NCI-H1105 (cell line): Measurements from ENCODE around the gene PLCG2.
"Not testable (repeated sequence)": the region's sequence is repeated elsewhere in the genome, so short reads cannot be mapped to it uniquely, and the experiment has no call there.

Source experiments
- DNase-seq: peaks from one replicate; lab custom pipeline; 2025; lab: John Stamatoyannopoulos, UW

PLCG2 gene

DNA sequence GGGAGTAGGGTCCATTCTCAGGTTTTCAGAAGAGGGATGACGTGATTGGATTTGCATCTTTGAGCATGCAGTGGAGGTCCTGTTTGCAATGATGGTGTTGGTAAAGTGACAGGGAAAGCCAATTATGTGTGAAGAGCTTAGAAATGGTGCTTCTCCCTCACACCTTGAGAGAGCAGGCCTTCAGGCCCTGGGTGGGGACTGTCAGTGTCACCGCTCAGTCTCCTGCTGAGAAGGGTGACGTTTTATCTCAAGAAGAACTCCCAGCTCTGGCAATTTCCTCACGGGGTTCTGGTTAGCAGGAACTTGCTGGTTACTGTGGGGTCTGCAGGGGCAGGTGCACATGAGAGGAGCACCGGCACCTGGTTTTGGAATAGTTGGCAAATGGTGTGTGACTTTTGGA is 11.2 kb downstream of the PLCG2 start:
- DNase-seq, result no peak

GRCh38 chr16:81790830-81791435 is 11.8 kb downstream of the PLCG2 start:
- DNase-seq, result no peak

DNA sequence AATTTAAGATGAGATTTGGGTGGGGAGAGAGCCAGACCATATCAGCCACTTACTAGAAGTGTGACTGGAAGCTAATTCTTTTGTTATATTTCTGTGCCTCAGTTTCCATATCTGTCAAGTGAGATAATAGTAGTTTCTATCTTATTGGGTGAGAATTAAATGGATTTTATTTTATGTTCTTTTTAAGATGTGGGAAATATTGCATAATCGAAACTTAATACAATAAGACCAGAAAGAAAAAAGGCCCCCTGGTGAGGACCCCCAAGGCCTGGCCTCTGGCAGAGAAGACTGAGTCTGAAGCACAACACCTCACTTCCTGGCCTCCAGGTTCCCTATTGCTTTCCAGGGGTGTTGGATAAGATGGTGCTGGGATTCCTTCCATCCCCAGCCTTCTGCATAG is 13.7 kb downstream of the PLCG2 start:
- DNase-seq, result no peak

DNA sequence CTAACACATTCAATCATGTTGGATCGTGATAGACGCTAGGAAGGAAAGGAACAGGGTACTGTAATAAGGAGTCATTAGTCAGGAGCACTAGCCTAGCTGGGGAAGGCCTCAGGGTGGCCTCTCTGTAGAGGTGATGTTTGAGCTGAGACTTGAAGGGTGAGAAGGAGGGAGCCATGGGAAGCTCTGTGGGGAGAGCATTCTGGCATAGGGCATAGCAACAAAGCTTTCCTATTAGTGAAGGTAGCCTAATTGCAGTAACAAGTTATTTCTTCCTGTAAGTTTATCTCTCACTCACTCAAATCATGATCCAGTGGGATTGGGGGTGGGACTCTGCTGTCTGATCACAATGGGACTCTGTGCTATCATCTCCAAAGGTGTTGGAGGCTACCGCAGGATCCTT is 16.1 kb downstream of the PLCG2 start:
- DNase-seq, result no peak

DNA sequence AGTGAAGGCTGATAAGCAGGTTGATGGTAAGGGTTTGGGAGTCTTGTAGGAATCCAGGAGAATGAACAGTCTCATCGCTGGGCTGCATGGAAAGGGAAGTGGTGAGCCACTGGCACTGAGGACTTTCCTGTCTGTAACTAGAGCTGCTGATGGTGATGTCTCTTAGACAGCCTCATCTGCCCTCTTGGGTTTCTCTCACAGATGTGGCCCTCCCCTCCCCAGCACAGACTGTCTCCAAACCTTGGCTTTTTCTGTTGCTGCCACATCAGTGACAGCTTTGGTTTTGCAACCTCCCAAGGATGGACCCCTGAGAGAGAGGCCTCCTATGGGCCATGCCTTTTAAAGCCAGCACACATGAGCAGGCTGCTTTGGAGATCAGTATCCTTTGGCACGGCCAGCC is 16.9 kb downstream of the PLCG2 start:
- DNase-seq, result no peak

DNA sequence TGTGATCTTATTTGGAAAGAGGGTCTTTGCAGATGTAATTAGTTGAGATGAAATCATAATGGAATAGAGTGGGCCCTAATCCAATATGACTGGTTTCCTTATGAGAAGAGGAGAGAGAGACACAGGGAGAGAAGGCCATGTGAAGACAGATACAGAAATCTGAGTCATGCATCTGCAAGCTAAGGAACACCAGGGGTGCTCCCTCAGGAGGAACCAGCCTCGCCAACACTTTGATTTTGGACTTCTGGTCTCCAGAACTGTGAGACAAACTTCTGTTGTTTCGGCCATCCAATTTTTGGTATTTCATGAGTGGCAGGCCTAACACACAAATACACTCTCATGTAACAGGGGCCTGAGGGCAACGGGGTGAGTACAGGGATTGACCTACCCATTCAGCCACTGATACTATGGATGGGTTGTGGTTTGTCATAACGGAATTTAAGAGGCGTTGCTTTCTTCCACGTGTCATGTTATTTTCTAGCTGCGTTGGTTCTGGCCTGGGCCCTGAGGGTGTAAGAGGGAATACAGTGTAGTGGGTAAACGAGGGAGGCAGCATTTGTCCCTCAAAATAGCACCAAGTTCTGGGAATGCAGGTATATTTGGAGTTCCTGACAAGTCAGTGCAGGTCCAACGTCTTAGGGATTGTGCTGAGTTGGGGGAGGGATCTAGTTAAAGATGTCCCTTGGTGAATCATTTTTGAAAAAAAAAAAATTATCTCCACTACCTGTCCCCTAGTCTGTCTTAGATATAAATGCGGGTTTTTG is 17.7 kb downstream of the PLCG2 start:
- no peak for DNase-seq

- DNase-seq, result no peak
These were observed 18.4 kb downstream of the PLCG2 start for GRCh38 chr16:81797443-81797842.

GRCh38 chr16:81798311-81799137 is 19.4 kb downstream of the PLCG2 start:
- DNase-seq, result no peak

- DNase-seq, result no peak
These were observed 20.0 kb downstream of the PLCG2 start for GRCh38 chr16:81799138-81799504.

GRCh38 chr16:81801724-81802123 is 22.6 kb downstream of the PLCG2 start:
- DNase-seq, result not testable (repeated sequence)

- no peak for DNase-seq
These were observed 24.2 kb downstream of the PLCG2 start for GRCh38 chr16:81803332-81803731.

DNA sequence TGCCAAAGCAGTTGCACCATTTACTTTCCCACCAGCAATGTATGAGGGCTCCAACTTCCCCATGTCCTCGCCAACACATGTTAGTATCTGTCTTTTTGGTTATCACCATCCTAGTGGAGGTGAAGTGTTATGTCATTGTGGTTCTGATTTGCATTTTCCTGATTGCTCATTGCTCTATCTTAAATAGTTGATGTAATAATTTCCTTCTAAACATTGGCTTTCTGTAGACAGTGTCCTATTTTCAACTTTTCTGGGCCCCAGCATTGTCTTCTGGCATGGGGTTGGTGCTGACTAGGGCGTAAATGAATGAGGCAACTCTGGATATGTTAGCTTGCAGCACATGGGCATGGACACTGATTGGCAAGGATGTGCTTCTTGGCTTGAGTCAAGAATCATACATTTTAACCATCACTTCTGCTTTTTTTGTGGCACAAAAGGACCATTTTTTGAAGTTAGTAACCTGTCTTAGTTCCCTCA is 25.1 kb downstream of the PLCG2 start:
- DNase-seq, result no peak

DNA sequence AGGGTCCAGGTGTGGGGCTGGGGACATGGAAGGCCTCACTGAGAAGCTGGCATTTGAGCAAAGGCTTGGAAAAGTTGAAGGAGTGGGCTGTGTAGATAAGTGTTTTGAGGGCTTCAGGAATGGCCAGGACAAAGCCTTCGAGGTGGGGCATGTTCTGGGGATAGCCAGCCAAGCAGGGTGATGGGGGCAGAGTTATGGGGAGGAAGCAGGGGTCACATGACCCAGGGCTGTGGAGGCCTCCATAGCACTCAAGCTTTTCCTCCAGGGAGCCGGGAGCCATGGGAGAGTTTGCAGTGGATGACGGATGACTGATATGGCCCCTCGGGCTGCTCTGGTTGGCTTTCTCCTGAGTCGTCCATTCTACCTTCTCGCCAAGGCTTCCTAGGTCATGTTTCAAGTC is 27.6 kb downstream of the PLCG2 start:
- no peak for DNase-seq

- no peak for DNase-seq
These were observed 28.8 kb downstream of the PLCG2 start for GRCh38 chr16:81807767-81808358.

GRCh38 chr16:81808933-81809480 is 29.9 kb downstream of the PLCG2 start:
- DNase-seq, result no peak

GRCh38 chr16:81809567-81809966 is 30.5 kb downstream of the PLCG2 start:
- no peak for DNase-seq

DNA sequence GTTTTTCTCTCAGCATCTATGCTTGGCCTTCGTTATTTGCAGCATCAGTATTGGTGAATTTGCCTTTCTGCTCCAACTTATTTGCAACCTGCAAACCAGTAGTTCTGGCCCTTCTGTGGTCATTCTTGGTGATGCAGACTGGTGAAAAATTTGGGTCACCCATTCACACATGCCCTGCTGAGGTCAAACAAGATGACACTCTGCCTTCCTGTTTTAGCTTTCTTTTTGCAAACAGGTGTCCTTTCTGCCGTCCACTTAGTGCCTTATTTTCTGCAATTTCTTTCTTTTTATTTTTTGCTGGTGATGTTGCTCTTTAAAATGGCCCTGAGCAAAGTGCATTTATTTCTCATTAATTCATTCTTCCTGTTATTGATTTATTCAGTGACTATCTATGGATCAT is 31.3 kb downstream of the PLCG2 start:
- DNase-seq, result no peak

DNA sequence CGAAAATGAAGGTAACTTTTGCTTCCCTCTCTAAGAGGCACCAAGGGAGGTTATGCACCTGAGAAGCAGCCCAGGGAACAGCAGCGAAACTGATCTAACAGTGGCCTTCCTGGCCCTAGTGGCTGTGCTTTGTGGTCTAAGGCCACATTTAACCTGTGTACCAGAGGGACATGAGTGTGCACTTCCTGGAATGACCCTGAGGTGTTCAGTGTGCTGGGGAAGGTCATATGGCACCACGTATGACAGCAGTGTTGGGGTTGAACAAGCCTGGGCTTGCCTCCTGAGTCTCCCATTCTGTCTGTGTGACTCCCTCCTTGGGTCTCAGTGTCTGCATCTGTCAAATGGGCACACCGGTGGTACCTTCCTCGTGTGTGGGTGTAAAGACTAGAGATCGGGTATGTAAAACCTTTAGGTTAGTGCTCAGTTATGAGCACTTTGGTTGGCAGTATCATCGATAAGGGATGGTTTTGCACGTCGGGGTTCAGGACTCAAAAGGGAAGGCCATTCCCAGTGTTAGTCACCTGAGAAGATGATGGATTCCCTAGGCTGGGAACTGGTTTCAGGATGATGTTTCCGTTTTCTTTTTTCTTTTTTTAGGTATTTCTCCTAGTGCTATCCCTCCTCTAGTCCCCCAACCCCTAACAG is 31.9 kb downstream of the PLCG2 start:
- no peak for DNase-seq

- no peak for DNase-seq
These were observed 34.6 kb downstream of the PLCG2 start for GRCh38 chr16:81813648-81814047.

DNA sequence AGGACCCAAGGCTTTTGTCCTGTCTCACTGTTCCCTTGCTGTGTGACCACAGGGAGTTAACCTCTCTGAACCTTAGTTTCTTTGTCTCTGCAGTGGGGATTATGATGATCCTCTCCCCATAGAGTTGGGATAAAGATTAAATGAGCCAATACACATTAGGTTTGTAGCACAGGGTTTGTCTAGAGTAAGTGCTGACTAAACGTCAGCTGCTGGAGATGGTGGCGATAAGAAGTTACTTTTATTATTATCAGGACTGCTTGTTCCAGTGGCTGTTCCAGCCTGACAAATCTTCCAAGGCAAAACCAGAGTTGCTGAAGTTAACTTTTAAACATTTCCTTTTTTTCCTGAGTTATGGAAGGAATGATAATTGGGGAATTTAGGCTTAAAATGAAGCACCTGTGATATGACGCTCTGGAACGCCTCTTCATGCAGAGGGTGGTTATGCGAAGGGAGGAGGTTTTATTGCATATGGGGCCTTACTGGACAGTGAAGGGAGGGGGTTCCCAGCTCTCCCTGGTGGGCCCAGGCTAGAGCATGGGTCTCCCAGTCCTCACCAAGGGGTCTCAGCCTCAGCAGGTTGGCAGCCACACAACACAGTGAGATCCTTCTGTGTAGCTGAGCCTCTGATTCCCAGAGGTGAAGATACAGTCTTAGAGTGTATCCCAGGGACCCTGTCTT is 35.8 kb downstream of the PLCG2 start:
- DNase-seq, result no peak

DNA sequence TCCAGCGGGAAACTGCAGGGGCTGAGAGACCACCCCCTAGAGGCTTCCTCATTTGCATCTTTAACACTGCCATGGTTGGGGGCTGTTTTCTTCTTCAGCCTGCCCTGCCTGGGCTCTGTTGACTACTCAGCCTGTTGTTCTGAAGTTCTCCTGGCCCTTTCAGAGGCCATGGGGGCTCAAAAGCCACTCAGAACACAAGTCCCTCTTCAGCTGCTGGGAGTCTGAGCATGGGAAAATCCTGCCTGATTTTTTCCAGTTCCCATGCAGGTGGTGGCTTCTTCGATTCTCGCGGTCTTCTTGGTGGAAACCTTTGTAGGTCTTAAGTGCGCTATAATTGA is 36.3 kb downstream of the PLCG2 start:
- no peak for DNase-seq
